GM04504 (cell line): ENCODE results near the gene COL25A1.

ENCODE experiments used
- DNase-seq: peaks from one replicate; pipeline ENCODE4 v3.0.0-alpha.2; 2012; ENCODE audit warnings: low read depth

COL25A1 gene

GRCh38 chr4:109214622-109215301 is 87.7 kb downstream of the COL25A1 start:
- no peak for DNase-seq

GRCh38 chr4:109213056-109213455 is 89.4 kb downstream of the COL25A1 start:
- DNase-seq = no peak

- no peak for DNase-seq
Measured at GRCh38 chr4:109211671-109212070, 90.8 kb downstream of the COL25A1 start.

GRCh38 chr4:109209647-109210046 is 92.8 kb downstream of the COL25A1 start:
- DNase-seq = no peak

- no peak for DNase-seq
Measured at GRCh38 chr4:109207898-109208297, 94.6 kb downstream of the COL25A1 start.

GRCh38 chr4:109207061-109207460 is 95.4 kb downstream of the COL25A1 start:
- no peak for DNase-seq

GRCh38 chr4:109206620-109207019 is 95.8 kb downstream of the COL25A1 start:
- no peak for DNase-seq

GRCh38 chr4:109205186-109205585 is 97.3 kb downstream of the COL25A1 start:
- no peak for DNase-seq

- DNase-seq = no peak
Measured at GRCh38 chr4:109199585-109199984, 102.9 kb downstream of the COL25A1 start.

- DNase-seq = no peak
Measured at GRCh38 chr4:109195646-109196045, 106.8 kb downstream of the COL25A1 start.

- DNase-seq = no peak
Measured at GRCh38 chr4:109191216-109191615, 111.2 kb downstream of the COL25A1 start.

GRCh38 chr4:109186458-109186945 is 116.0 kb downstream of the COL25A1 start:
- DNase-seq = no peak

- no peak for DNase-seq
Measured at GRCh38 chr4:109185951-109186350, 116.5 kb downstream of the COL25A1 start.

GRCh38 chr4:109185548-109185947 is 116.9 kb downstream of the COL25A1 start:
- DNase-seq = no peak

GRCh38 chr4:109184491-109184961 is 117.9 kb downstream of the COL25A1 start:
- DNase-seq = no peak

- DNase-seq = no peak
Measured at GRCh38 chr4:109183931-109184490, 118.4 kb downstream of the COL25A1 start.

GRCh38 chr4:109182696-109183095 is 119.8 kb downstream of the COL25A1 start:
- no peak for DNase-seq

- DNase-seq = no peak
Measured at GRCh38 chr4:109179061-109179460, 123.4 kb downstream of the COL25A1 start.

- DNase-seq = no peak
Measured at GRCh38 chr4:109177096-109177810, 125.2 kb downstream of the COL25A1 start.

GRCh38 chr4:109174224-109174953 is 128.1 kb downstream of the COL25A1 start:
- DNase-seq = no peak

GRCh38 chr4:109172301-109172700 is 130.2 kb downstream of the COL25A1 start:
- DNase-seq = no peak

GRCh38 chr4:109171070-109171469 is 131.4 kb downstream of the COL25A1 start:
- no peak for DNase-seq
